GM12873 (cell line): ENCODE data around the gene ZFHX3.

ENCODE experiments used
- TF ChIP-seq, protein P1 (sequence below): IDR thresholded peaks from 2 replicates; pipeline ENCODE4 v1.5.1; 2012; ENCODE audit warnings: low read depth, mild to moderate bottlenecking, moderate library complexity, low read length, control low read depth; ENCODE audit not compliant: insufficient read depth; ENCODE audit errors: missing control alignments

ZFHX3 gene

DNA sequence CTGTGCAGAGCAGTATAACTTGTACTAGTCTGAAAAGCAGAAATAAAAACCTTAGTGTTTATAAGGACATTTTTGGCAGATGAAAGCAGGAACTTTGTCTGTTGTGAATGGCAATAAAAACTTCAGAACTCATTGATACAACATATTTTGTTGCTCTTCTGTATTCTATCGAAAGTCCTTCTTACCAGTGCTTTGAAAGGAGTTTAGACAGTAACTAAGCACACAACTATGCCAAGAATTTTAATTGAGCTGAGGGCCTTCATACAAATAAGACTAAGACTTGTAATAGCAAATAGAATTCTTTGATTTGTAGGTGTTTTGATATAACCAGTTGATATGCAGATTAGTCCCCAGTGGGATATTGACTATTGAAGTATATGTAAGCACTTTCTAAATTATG lies 308.4 kb downstream of the ZFHX3 start:
- TF ChIP-seq, protein P1, sequence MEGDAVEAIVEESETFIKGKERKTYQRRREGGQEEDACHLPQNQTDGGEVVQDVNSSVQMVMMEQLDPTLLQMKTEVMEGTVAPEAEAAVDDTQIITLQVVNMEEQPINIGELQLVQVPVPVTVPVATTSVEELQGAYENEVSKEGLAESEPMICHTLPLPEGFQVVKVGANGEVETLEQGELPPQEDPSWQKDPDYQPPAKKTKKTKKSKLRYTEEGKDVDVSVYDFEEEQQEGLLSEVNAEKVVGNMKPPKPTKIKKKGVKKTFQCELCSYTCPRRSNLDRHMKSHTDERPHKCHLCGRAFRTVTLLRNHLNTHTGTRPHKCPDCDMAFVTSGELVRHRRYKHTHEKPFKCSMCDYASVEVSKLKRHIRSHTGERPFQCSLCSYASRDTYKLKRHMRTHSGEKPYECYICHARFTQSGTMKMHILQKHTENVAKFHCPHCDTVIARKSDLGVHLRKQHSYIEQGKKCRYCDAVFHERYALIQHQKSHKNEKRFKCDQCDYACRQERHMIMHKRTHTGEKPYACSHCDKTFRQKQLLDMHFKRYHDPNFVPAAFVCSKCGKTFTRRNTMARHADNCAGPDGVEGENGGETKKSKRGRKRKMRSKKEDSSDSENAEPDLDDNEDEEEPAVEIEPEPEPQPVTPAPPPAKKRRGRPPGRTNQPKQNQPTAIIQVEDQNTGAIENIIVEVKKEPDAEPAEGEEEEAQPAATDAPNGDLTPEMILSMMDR, result no peak

DNA sequence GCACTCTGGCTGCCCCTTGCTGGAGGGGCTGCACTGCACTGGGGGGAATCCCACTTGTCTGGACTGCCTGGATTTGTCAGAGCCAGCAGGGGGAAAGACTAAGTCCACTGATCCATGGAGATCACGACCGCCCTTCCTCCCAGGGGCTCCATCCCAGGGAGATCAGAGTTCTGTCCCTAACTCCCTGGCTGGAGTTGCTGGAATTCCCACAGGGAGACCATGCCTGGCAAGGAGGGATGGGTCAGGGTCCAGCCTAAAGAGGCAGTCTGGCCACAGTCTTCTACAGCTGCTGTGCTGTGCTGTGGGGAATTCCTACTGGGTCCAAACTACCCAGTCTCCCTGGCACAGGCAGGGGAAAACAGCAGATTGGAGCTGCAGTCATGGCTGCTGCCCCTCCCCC lies 311.9 kb downstream of the ZFHX3 start:
- TF ChIP-seq, protein P1, result no peak
